NK-92 treated with Interleukin-12 subunit alpha and Interleukin-12 subunit beta, amount 100 ng/mL, for 24 hours (cell line): Measurements from ENCODE around the gene HOXC5.
"Not testable (repeated sequence)": the region's sequence is repeated elsewhere in the genome, so short reads cannot be mapped to it uniquely, and the experiment has no call there.

Source experiments
- DNase-seq: peaks from one replicate; lab custom pipeline; 2025; lab: John Stamatoyannopoulos, UW

HOXC5 gene

GRCh38 chr12:54066408-54066807 lies 33.6 kb downstream of the HOXC5 start:
- no peak for DNase-seq

DNA sequence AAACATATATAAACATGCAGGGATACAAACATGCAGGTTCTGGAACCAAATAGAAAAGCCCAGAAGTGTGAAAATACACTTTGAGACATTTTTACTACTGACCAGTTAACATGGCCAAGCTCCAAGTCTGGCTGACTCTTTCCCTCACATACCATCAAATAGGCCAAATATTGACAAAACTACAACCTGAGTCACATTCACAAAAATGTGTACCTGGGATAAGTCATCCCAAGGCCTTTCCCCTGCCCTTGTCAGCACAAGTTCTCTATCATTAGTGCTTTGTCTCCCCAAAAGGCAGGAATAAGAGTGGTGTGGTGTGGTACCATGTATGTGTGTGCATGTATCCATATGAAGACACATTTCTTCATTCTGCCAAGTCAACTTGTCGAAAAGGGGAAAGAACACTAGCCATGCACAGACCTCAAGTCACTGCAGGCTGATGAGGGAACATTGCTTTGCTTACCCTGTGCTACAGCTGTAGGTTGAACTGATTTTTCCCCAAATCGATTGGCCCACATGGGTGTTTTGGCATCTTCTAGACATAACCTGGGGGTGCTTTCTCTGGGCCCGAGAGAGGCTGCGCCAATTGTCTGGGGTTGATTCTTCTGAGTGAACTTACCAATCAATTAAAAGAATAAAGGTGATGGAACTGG lies 35.7 kb downstream of the HOXC5 start:
- DNase-seq, result no peak

DNA sequence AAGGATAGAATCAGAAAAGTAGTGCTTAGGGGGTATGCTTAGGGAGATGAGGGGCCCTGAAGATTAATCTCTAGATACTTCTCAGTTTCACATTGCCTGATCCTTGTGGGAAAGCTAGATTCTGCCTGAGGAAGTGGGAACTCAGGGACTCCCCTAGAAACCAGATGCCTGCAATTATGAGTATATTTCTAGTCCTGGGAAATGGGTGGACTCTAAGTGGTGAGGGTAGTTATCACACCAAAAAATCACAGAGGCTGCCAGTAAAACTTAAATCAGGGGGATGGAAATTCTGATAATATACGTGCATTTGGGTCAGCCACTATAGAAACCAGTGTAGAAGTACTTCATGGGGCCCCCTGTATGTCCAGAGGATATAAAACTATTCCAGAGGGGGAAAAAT lies 39.1 kb downstream of the HOXC5 start:
- no peak for DNase-seq

GRCh38 chr12:54074308-54074707 lies 41.5 kb downstream of the HOXC5 start:
- no peak for DNase-seq

DNA sequence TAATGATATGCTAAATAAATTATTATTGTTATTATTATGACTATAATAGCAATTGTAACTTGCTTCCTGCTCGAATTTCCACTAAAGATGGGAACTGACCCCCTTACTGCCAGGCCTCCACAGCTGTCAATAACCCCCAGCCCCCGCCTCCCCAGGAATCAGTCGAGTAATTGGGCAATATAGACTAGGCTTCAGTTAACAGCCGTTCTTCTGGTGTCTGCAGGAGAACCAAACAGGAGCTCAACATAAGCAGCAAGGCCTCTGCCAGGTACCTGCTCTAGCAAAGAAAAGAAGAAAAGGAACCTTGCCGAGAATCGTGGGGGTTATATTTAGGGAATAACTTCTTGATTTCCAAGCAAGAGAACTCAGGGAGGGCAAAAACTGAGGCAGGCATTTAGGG lies 42.6 kb downstream of the HOXC5 start:
- no peak for DNase-seq

DNA sequence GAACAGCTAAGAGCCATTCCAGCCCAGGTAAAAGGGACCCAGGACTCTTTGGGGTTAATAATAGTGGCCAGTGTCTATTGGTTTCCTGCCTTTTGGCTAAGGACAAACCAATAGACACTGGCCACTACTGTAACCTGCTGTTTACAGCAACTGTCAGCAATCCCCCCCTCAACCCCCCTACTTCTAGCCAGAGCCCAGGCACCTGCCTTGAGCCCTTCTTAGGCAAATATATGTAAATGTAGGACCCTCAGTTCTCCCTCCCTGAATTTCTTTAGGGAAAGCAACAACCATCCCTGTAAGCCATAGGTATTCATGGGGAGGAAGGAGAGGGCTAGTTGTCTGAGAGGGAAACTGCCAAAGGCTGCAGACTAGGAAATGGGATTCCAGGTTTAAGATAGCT lies 43.1 kb downstream of the HOXC5 start:
- DNase-seq, result no peak

GRCh38 chr12:54077843-54078242 lies 45.0 kb downstream of the HOXC5 start:
- not testable (repeated sequence) for DNase-seq

DNA sequence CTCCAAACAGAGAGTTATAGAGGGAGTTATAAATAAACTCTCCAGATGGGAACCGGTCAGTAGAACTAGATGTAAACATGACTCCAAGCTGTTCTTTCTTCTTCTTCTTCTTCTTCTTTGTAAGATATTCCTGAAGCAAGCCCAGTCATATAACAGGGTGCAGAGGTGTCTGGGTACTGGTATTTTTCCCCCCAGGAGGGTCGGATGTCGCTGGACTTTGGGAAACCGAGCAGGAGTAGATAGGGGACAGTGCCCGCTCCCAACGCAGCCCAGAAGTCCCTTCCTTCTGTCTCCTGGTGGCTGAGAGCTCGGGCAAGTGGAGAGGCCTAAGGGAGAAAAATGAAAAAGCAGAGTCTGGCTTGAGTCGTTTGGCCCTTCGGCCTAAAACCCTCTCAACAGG lies 46.3 kb downstream of the HOXC5 start:
- DNase-seq, result not testable (repeated sequence)

DNA sequence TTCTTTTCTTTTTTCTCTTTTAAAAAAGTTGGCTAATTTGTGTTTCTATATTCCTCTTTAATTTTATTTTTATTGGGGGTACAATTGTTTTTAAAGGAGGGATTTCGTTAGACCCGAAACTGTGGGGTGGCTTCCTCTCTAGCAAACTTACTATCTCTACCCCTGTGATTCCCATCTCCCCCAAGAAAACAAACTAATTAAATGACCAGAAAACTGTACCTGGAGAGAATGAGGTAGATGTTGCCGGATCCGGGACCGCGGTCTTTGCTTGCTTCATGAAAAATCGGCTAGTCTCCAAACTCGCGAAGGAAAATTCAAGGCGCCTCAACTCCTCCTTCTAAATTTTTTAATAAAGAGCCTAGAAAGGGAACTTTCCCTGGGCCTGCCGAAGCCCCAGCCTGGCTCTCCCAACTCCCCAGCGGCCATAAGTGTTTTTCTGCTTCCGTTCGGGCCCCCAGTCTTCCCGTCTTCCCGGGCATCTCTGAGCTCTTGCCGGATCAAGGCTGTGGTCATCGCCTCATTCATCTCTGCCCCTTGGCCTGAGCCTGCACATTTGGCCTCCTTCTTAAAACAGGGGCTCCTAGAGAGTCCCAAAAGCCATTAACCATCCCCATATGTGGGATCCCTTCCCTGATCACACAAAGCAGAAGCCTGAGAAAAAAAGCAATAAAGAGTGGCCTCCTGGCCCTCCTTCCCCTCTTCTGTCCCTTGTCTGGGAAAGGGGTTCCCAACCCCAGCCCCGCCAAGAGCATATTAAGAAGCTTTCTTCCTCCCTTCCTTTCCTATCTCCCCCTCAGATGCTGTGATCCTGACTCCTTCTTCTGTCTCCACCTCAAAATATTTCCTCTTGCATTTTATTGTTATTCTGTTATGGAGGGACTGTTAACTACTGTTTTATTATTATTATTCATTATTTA lies 47.4 kb downstream of the HOXC5 start:
- DNase-seq, result not testable (repeated sequence)

DNA sequence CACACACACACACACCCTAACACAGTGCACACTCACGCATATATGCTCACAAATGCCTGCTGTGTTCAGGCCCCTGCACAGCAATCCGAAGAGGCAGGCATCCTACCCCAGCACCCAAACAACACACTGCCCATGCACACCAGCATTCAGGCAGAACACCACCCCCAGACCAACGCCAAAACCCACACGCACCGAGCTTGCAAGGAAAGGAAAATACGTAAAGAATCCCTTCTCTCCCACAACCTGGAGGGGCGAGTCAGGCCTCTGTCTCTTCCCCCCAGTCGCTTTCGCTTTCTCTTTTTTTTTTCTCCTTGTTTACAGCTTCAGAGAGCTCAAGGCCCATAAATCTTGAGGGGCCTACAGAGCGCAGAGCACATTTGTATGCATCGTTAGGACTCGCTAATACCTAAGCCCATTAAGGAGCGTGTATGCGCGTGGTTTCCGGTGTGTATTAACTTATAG lies 48.2 kb downstream of the HOXC5 start:
- DNase-seq, result not testable (repeated sequence)

GRCh38 chr12:54081581-54082396 lies 48.9 kb downstream of the HOXC5 start:
- not testable (repeated sequence) for DNase-seq

- DNase-seq, result no peak
Observed at GRCh38 chr12:54082397-54082892, 49.6 kb downstream of the HOXC5 start.
